ENCODE results near the gene EFHC1.

DNA sequence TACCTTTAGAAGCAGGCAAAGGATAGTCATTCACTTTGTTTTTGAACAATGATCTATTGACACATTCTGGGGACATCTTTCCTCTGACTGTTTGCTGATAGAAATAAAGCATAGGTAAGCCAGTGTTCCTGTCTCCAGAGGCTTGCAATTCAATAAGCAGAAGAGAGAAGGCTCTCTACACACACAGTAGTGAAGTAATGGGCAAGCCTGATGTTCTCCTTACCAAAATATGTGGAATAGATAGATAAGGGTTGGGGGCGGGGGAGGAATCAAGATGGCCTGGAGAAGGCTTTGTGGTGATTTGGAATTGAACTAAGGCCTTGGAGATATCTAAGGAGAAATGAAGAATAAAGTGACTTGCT is 30.9 kb upstream of the EFHC1 start:
- no peak for TF ChIP-seq EP300 (IDR thresholded peaks at IDR 0.05)
- TF ChIP-seq CTCF (IDR thresholded peaks at IDR 0.05), result no peak
- no peak for TF ChIP-seq POLR2A (IDR thresholded peaks at IDR 0.05)
